GM12878 (cell line): Measurements from ENCODE around the gene TMC6.

ENCODE experiments used
- CEBPB ChIP-seq, 2 experiments: fragments of 150-350 bp in 1 of 2; IDR thresholded peaks; 2 replicates each; pipeline ENCODE4 v1.6.1; 2012 to 2014; ENCODE audit warnings: low read depth in 2 of 2, low read length in 2 of 2, borderline replicate concordance in 1 of 2, inconsistent platforms in 1 of 2
- HDAC6 ChIP-seq: fragments of 200-600 bp; sonication (generic); IDR thresholded peaks from one replicate; pipeline ENCODE4 v1.8.0; 2017; ENCODE audit warnings: antibody characterized with exemption; ENCODE audit not compliant: unreplicated experiment
- MXI1 ChIP-seq: fragments of 150-350 bp; IDR thresholded peaks from 2 replicates; pipeline ENCODE4 v1.6.1; 2011; ENCODE audit warnings: low read depth, mild to moderate bottlenecking, inconsistent platforms, low read length, improper control_type of control experiment
- RAD21 ChIP-seq: IDR thresholded peaks from 2 replicates; pipeline ENCODE4 v1.6.1; 2011; ENCODE audit warnings: mild to moderate bottlenecking, low read depth, low read length, moderate library complexity; ENCODE audit not compliant: insufficient read depth
- RAD51 ChIP-seq: fragments of 450-650 bp; IDR thresholded peaks from 2 replicates; pipeline ENCODE4 v1.6.1; 2016; ENCODE audit warnings: moderate library complexity, mild to moderate bottlenecking, inconsistent platforms
- TF ChIP-seq, protein P1 (sequence below), 3 experiments: IDR thresholded peaks in 2 of 3; conservative IDR thresholded peaks in 1 of 3; 2 replicates each; pipeline ENCODE4 v1.5.1; 2011; ENCODE audit warnings: low read depth in 3 of 3, low read length in 3 of 3, mild to moderate bottlenecking in 3 of 3, control low read depth in 2 of 3, moderate library complexity in 2 of 3, inconsistent platforms in 1 of 3, mixed read lengths in 1 of 3; ENCODE audit not compliant: control insufficient read depth in 2 of 3, insufficient read depth in 1 of 3; ENCODE audit errors: extremely low read depth in 1 of 3
- TF ChIP-seq, protein P2 (sequence below): IDR thresholded peaks from 2 replicates; pipeline ENCODE4 v1.6.1; 2011; ENCODE audit warnings: low read depth, mild to moderate bottlenecking, low read length, moderate library complexity, borderline replicate concordance; ENCODE audit errors: extremely low read depth
- TF ChIP-seq, protein P3 (sequence below): fragments of 450-650 bp; IDR thresholded peaks from 2 replicates; pipeline ENCODE4 v1.6.1; 2016; ENCODE audit warnings: mild to moderate bottlenecking

DNA sequence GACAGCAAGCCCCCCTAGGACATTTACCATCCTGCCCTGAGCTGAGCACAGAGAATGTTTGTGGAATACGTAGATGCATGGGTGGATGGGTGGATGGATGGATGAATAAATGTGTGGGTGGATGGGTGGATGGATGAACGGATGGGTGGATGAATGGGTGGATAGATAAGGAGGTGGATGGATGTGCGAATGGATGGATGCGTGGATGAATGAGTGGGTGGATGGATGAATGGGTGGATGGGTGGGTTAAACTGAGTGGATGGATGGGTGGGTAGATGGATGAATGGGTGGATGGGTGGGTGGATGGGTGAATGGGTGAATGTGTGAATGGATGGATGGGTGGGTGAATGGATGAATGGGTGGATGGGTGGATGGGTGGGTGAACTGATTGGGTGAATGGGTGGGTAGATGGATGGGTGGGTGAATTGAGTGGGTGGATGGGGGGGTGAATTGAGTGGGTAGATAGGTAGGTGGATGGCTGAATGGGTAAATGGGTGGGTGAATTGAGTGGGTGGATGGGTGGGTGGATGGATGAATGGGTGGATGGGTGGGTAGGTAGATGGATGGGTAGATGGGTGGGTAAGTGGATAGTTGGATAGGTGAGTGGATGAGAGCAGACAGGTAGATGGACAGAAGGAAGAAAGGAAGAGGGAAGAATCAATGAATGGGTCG lies 5.2 kb downstream of the TMC6 start:
- TF ChIP-seq RAD51 (no peak), MXI1 (no peak), RAD21 (no peak), HDAC6 (no peak), CEBPB (IDR thresholded peaks at IDR 0.05; ENCODE audit: borderline replicate concordance in 1 of 2, low read depth in 2 of 2, low read length in 2 of 2) (no peak)
- TF ChIP-seq, protein P1, sequence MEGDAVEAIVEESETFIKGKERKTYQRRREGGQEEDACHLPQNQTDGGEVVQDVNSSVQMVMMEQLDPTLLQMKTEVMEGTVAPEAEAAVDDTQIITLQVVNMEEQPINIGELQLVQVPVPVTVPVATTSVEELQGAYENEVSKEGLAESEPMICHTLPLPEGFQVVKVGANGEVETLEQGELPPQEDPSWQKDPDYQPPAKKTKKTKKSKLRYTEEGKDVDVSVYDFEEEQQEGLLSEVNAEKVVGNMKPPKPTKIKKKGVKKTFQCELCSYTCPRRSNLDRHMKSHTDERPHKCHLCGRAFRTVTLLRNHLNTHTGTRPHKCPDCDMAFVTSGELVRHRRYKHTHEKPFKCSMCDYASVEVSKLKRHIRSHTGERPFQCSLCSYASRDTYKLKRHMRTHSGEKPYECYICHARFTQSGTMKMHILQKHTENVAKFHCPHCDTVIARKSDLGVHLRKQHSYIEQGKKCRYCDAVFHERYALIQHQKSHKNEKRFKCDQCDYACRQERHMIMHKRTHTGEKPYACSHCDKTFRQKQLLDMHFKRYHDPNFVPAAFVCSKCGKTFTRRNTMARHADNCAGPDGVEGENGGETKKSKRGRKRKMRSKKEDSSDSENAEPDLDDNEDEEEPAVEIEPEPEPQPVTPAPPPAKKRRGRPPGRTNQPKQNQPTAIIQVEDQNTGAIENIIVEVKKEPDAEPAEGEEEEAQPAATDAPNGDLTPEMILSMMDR (IDR thresholded peaks at IDR 0.05 in 2 of 3, conservative IDR thresholded peaks at IDR 0.05 in 1 of 3; ENCODE audit: control insufficient read depth in 2 of 3, extremely low read depth in 1 of 3, insufficient read depth in 1 of 3, low read depth in 3 of 3, low read length in 3 of 3) = no peak
- TF ChIP-seq, protein P2, sequence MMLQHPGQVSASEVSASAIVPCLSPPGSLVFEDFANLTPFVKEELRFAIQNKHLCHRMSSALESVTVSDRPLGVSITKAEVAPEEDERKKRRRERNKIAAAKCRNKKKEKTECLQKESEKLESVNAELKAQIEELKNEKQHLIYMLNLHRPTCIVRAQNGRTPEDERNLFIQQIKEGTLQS = no peak
- TF ChIP-seq, protein P3, sequence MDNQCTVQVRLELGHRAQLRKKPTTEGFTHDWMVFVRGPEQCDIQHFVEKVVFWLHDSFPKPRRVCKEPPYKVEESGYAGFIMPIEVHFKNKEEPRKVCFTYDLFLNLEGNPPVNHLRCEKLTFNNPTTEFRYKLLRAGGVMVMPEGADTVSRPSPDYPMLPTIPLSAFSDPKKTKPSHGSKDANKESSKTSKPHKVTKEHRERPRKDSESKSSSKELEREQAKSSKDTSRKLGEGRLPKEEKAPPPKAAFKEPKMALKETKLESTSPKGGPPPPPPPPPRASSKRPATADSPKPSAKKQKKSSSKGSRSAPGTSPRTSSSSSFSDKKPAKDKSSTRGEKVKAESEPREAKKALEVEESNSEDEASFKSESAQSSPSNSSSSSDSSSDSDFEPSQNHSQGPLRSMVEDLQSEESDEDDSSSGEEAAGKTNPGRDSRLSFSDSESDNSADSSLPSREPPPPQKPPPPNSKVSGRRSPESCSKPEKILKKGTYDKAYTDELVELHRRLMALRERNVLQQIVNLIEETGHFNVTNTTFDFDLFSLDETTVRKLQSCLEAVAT = no peak
